ENCODE results near the gene SLC12A5. TPM values are rescaled to one million over a fixed set of nuclear protein-coding genes. Genes with fewer than 3 reads are reported as not detected.

The SLC12A5 gene
- total RNA-seq, 4 donors from 2014 or later: not detected

DNA sequence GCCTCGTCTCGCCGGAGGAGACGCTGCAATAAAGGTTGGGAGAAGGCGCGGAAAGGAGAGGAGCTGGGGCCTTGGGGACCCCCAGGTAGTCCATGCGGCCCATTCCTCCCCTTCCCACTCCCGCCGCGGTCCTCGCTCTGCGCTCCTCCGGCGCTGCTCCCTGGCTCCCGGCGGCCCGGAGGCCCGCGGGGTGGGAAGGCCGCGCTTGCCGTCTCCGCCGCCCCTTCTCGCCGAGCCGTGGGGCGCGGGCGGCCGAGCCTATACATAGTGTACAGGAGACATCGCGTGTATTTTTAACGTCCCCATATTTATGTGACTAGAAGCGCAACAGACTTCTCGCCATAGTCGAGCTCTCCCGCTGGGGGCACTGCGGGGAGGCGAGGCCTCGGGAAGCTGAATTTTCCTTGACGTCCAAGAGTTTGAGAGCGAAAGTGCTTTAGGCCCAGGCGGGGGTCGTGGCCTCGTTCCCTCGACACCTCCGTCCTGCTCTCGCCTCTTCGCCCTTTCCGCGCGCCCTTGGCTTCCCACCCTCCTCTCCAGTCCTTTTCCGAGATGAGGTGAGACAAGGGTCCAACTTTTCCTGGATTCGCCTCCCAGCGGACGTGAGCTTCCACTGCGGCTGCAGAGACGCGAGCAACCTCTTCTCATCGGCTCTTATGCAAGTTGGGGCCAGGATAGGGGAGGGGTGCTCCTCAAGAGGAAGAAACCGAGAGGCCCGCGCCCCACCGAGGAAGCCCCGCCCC is 29.0 kb downstream of the SLC12A5 start:
- DNase-seq: peak; percentile 16
- no peak overlapping the region for H3K27ac ChIP-seq
- H3K9me3 ChIP-seq: no peaks in the 10 kb centered on the region
- peaks cover 4 to 41% (median 14%) of the 10 kb centered on the region in 4 donors for H3K4me1 ChIP-seq
- in situ Hi-C loops (cut with MboI; ENCODE audit: low pct_ligation_motif_present in 1 of 4, low pct_unique_long_range_greater_than_20kb in 1 of 4, low sequenced_read_pairs in 3 of 4): no loop called here
- intact Hi-C loops (cut with DNase I; ENCODE audit: low total_unique reads): no loop called here
- peaks cover 0 to 24% (median 10%) of the 10 kb centered on the region in 4 donors for H3K36me3 ChIP-seq
- no peak for TF ChIP-seq POLR2AphosphoS5 (IDR thresholded peaks at IDR 0.05)
- TF ChIP-seq EP300 (IDR thresholded peaks at IDR 0.05; ENCODE audit: low read depth): no peak
- TF ChIP-seq, protein P1, sequence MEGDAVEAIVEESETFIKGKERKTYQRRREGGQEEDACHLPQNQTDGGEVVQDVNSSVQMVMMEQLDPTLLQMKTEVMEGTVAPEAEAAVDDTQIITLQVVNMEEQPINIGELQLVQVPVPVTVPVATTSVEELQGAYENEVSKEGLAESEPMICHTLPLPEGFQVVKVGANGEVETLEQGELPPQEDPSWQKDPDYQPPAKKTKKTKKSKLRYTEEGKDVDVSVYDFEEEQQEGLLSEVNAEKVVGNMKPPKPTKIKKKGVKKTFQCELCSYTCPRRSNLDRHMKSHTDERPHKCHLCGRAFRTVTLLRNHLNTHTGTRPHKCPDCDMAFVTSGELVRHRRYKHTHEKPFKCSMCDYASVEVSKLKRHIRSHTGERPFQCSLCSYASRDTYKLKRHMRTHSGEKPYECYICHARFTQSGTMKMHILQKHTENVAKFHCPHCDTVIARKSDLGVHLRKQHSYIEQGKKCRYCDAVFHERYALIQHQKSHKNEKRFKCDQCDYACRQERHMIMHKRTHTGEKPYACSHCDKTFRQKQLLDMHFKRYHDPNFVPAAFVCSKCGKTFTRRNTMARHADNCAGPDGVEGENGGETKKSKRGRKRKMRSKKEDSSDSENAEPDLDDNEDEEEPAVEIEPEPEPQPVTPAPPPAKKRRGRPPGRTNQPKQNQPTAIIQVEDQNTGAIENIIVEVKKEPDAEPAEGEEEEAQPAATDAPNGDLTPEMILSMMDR (IDR thresholded peaks at IDR 0.05): peak in 2 of 5 experiments; percentile 5 to 23
- TF ChIP-seq POLR2A (IDR thresholded peaks at IDR 0.05): no peak
- H3K4me3 ChIP-seq: peak overlapping the region in 1 of 4 donors; percentile 28
- H3K27me3 ChIP-seq: peaks cover 25% of the 10 kb centered on the region
- WGBS, 2 donors (ENCODE audit: low coverage in 1 of 2): 45% methylated on average over 64 of the region's 66 CpGs; no CpG with 5 or more reads in 1 of the 2 donors

DNA sequence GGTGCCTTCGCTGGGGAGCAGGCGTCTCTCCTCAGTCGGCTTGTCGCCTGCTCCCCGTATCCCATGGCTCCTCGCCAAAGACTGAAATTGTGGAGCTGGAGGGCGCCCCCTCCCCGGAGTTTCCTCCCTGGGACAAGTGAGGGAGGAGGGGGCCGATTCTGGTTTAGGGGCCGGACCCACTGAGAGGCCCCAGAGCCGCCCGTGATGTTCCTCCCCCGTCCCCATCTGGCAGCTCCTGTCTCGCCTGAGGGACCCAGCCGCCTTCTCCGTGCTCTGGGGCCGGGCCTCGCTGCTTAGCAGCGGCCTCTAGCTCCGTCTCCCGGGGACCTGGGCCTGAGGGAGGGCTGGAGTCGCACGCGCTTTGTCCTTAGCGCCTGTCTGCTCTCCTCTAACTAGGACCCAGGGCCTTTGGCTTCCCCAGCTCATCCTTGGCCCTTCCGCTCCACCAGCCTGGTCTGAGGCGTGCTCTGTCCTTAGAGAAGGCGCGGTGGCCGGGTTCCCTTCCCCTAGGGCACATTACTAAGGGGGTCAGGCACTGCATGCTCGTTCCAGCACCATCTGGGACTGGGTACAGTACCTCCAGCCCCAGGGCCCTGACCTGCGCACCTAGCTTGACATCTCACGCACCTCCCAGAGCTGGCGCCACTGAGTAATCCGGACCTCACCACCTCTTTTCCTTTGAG is 29.7 kb downstream of the SLC12A5 start:
- Histone ChIP-seq H3K4me3 (peak overlapping the region in 1 of 4 donors; percentile 28), H3K27ac (no peak overlapping the region), H3K9me3 (no peaks in the 10 kb centered on the region), H3K27me3 (peaks cover 25% of the 10 kb centered on the region), H3K4me1 (peaks cover 4 to 41% (median 14%) of the 10 kb centered on the region in 4 donors), H3K36me3 (peaks cover 0 to 31% (median 13%) of the 10 kb centered on the region in 4 donors)
- DNase-seq: no peak
- no peak for TF ChIP-seq EP300 (IDR thresholded peaks at IDR 0.05; ENCODE audit: low read depth)
- no peak for TF ChIP-seq POLR2AphosphoS5 (IDR thresholded peaks at IDR 0.05)
- TF ChIP-seq, protein P1 (IDR thresholded peaks at IDR 0.05): no peak
- TF ChIP-seq POLR2A (IDR thresholded peaks at IDR 0.05): no peak
- 54% methylated on average over 28 of the region's 35 CpGs; no CpG with 5 or more reads in 1 of the 2 donors for WGBS, 2 donors (ENCODE audit: low coverage in 1 of 2)
- in situ Hi-C loops (cut with MboI; ENCODE audit: low pct_ligation_motif_present in 1 of 4, low pct_unique_long_range_greater_than_20kb in 1 of 4, low sequenced_read_pairs in 3 of 4) (no loop called here), intact Hi-C loops (cut with DNase I; ENCODE audit: low total_unique reads) (no loop called here)

DNA sequence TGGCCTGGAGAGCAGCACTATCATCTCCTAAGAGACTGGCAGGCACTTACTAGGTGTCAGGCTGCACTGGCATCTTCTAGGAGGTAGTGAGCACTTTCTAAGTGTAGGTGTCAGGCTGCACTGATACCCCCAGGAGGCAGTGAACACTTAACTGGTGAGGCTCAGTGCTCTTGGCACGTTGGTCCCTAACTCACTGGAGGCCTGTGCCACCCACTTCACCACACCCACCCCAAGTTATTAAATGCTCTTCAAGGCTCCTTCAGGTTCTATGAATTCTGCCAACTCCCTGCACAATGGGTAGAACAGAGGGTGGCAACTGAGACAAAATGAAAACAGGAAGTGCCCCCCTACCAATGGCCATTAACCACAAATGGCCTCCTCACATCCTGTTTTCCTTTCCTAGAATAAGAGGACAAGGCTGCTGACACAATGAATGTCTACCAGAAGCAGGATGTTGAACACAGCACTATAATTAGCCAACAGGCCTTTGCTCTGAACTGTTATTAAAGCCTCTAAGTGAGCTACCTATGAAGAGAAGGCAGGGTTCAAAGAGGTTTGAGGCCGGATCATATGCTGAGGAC is 31.4 kb downstream of the SLC12A5 start:
- Histone ChIP-seq H3K4me1 (peaks cover 4 to 41% (median 14%) of the 10 kb centered on the region in 4 donors), H3K9me3 (no peaks in the 10 kb centered on the region), H3K27ac (no peak overlapping the region), H3K27me3 (peaks cover 25% of the 10 kb centered on the region), H3K36me3 (peaks cover 0 to 48% (median 22%) of the 10 kb centered on the region in 4 donors), H3K4me3 (no peak overlapping the region)
- intact Hi-C loops (cut with DNase I; ENCODE audit: low total_unique reads): no loop called here
- 73 to 100% methylated on average over 1 to 2 of the region's 2 CpGs for WGBS, 2 donors (ENCODE audit: low coverage in 1 of 2)
- in situ Hi-C loops (cut with MboI; ENCODE audit: low pct_ligation_motif_present in 1 of 4, low pct_unique_long_range_greater_than_20kb in 1 of 4, low sequenced_read_pairs in 3 of 4): no loop called here
- no peak for DNase-seq
- TF ChIP-seq, protein P1 (IDR thresholded peaks at IDR 0.05): no peak
- TF ChIP-seq POLR2A (IDR thresholded peaks at IDR 0.05): no peak

GRCh38 chr20:46060975-46061374 is 32.0 kb downstream of the SLC12A5 start:
- Histone ChIP-seq H3K4me1 (peaks cover 4 to 41% (median 14%) of the 10 kb centered on the region in 4 donors), H3K4me3 (no peak overlapping the region), H3K36me3 (peaks cover 0 to 53% (median 25%) of the 10 kb centered on the region in 4 donors), H3K27me3 (peaks cover 25% of the 10 kb centered on the region), H3K27ac (no peak overlapping the region), H3K9me3 (no peaks in the 10 kb centered on the region)
- DNase-seq: no peak
- intact Hi-C loops (cut with DNase I; ENCODE audit: low total_unique reads) (no loop called here), in situ Hi-C loops (cut with MboI; ENCODE audit: low pct_ligation_motif_present in 1 of 4, low pct_unique_long_range_greater_than_20kb in 1 of 4, low sequenced_read_pairs in 3 of 4) (no loop called here)
- 87 to 93% methylated on average over 3 to 4 of the region's 4 CpGs for WGBS, 2 donors (ENCODE audit: low coverage in 1 of 2)
- no peak for TF ChIP-seq EP300 (IDR thresholded peaks at IDR 0.05; ENCODE audit: low read depth)
- TF ChIP-seq, protein P1 (IDR thresholded peaks at IDR 0.05): no peak
- no peak for TF ChIP-seq POLR2A (IDR thresholded peaks at IDR 0.05)
- TF ChIP-seq POLR2AphosphoS5 (IDR thresholded peaks at IDR 0.05): no peak

Measured in transverse colon (tissue), 4 donors.